ENCODE measurements around the gene GLS.

GRCh38 chr2:190840569-190841172 lies 40.0 kb upstream of the GLS start:
- TF ChIP-seq CTCF (IDR thresholded peaks at IDR 0.05; ENCODE audit: low read depth, low read length): no peak
- TF ChIP-seq EZH2phosphoT487 (IDR thresholded peaks at IDR 0.05; ENCODE audit: low read depth): no peak
